Stimulated activated CD4-positive, alpha-beta T cell treated with anti-CD3 and anti-CD28 coated beads, Interleukin-4, amount 100 ng/mL, for 48 hours (primary cell): ENCODE results near the gene METAP1D.

Source experiments
- DNase-seq, 2 donors: peaks; one replicate each; pipeline ENCODE4 v3.0.0-alpha.2; 2020; ENCODE audit warnings: low read depth in 2 of 2

METAP1D gene

DNA sequence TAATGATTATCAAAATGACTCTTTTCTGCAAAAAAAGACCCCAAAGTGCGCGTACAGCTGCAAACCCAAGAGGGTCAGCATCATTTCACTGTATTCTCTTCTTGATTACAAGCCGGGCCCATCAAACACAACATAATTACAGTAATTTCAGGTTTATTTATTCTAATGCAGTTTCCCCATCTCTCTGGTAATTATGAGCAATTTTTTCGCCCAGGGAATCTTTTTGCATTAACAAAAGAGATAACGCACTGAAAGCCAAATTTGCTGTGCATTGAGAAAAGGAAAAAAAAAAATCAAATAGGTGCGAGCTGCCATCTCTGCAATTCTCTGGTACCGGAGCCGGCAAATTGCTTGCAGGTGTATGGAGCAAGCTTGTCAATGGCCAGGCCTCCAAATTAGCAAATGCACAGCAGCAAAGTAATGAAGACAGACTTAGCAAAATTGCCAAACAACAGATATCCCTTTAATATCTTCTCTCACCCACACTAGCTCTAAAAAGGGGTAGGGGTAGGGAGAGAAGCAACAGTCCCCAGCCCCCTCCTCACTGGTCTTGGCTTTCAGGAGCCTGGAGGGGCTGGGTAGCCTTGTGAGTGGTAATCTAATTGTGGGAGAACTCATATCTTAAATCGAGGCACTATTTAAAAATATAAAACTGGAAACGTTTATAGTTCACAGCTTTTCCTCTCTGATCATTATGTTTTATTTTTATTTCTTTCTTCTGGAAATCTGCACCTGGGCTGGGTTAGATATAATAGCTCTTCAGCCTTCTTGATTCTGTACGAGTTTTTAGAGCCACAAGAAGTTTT, 92.2 kb downstream of the METAP1D start:
- DNase-seq, result no peak

GRCh38 chr2:172092716-172093415, 93.1 kb downstream of the METAP1D start:
- DNase-seq, result no peak

DNA sequence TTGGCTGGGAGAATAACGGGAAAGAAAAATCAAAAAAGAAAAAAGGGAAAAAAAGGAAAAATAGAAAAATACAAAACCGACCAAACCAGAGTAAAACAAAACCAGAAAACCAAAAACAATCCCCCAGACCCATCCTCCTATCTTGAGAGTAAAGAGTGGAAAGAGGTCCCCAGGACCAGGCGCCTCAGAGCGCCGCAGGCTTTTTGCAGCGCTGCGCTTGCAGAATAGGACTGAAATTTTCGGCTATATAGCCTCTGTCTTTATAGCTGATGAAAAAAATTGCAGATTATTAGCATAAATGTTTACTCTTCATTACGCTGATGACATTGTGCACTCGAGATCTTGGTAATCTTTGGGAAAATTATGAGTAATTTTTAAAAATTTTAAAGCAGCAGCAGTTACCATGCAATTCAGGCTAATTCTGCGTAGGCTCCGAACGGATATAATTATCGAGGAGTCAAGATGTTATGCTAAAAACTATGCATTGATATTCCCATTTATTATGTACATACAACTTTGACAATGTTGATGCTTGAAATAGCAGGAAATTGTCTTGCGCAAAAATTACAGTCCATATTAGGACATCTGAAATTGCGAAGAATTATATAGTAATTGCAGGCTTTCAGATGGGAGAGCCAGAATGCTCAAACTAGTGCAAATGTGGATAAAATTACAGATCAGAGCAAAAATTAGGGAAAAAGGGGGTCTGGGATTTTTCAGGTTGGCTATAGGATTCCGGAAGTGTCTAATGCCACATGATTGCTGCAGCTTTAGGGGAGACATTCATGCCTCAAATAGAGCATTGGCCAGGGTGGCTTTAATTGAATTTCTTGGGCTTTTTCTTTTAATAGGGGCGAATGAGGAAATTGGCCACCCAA, 93.9 kb downstream of the METAP1D start:
- no peak for DNase-seq

GRCh38 chr2:172094294-172095145, 94.8 kb downstream of the METAP1D start:
- no peak for DNase-seq

DNA sequence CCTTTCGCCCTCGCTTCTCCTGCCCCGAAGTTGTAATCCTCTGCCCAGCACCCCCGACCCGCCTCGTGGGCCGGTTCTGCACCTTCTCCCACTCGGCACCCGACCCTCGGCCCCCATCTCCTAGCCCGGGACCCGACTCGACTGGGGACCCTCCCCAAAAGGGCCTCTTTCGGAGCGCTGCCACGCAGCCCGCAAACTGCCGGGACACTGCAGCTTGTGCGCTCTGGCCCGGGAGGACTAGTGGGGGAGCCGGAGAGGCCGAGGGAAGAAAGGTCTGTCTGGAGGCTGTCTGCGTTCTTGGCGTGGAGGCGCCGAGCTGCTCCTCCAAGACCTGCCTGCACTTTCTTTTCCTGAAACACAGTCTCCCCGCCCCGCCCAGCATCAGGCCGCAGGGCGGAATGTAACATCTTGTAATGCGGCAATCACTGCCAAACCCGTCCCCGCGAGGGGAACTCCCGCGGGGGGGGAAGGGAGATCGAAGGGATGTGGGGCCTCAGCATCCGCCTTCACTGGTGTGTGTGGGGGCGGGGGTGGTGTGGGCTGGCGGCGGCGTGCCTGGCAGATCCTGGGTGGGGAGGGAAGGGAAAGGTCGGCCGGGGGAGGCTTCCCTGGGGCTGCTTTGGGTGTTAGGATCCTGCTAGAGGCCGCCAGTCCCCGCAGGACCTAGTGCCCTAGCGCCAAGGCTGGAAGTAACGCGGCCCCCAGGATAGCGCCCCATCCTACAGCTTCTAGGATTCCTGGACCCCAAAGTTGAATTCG, 95.6 kb downstream of the METAP1D start:
- DNase-seq, result no peak

DNA sequence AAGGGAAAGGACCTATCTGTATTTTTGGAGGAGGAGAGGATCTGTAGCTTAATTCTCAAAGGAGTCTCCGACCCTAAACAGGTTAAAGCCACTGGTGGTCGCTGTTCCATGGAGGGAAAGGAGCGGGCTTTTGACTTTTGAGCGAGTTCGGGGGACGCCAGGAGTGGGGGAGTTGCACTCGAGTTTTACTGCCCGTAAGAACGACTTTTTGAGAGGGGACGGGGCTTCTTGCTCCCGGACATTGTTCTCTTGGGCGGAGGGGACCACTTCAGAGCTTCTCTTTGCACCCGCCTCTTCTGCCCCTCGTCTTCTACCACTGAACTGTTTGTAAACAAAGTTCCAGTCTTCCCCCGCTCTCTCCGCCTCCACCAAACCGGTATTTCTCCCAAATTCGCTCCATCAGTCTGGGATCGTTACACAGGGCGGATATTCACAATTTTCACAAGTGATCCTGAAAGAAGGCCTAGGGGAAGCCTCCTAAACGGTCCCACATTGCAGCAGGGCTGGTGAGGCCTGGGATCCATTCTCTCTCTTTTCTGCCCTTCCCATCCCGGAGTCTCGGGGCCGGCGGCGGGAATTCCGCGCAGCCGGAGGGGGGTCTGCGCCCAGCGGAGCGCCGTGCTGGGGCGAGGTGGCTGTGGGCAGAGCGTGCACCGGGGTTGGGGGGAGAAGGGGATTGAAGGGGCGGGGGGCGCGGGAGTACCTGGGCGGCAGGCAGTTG, 96.3 kb downstream of the METAP1D start:
- DNase-seq, result no peak

DNA sequence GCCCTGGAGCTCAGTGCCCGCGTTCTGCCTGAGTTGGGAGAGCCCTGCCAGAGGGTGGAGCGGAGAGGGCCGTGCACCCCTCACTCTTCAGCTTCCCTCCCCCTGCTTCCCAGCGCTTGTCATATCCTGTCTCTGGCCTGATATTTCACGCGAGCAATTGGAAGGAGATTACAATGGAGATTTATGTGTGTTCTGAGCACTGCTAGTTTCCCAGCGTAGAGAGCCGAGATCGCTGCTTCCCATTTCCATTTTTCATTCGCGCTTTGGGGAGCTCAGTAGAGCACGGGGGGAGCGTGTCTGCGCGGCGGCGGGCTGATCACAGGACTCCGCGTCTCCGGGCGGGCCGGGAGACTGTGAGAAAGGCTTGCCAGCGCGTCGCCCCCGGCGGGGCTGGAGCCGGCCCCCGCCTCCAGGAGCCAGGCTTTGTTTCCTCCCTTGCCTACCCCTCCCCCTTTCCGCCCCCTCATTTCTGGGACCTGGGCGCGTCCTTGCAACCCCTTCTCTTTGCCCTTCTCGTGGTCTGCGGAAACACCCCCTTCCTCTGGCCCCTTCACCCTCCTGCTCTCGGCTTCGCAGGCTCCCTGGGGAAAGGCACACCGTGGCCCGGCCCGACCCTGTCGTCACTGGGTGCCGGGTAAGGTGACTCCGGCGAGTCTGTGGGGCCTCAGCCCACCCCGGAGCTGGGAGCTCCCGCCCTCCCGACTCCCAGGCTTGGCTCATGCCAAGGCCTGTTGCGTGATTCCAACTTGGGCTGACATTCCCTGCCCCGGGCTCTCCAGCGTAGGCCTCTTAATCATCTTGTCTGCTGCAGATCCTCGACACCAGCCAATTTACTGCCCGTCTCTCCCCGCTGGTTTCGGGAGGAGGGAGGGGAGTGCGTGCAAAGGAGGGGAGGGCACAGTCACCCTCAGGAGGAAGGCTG, 97.1 kb downstream of the METAP1D start:
- DNase-seq, result no peak

DNA sequence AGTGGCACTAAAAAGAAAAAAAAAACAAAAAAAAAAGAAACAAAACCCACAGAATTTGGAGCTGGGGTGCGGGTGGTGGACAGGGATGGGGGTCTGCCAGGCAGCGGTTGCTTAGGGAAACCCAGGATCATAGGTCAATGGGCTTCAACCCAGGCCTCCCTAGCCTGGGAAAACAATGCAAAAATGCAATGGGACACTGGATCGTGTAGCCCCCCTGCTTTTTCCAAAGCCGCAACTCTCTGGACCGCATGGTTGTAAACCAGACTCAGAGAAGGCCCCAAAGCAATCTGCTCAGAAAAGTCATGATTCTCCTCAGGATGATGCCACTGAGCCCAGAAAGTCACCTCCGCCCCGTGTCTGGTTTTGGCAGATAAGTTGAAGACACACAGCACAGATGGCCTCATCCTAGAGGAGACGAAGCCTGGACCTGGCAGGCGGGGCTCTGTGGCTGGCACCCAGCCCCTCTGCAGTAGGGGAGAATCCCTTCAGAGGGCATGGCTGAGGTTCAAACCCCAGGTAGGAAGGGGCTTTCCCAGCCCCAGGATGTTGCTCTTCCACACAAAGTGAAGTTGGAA, 97.9 kb downstream of the METAP1D start:
- DNase-seq, result no peak

- no peak for DNase-seq
Observed at GRCh38 chr2:172098287-172098649, 98.5 kb downstream of the METAP1D start.

DNA sequence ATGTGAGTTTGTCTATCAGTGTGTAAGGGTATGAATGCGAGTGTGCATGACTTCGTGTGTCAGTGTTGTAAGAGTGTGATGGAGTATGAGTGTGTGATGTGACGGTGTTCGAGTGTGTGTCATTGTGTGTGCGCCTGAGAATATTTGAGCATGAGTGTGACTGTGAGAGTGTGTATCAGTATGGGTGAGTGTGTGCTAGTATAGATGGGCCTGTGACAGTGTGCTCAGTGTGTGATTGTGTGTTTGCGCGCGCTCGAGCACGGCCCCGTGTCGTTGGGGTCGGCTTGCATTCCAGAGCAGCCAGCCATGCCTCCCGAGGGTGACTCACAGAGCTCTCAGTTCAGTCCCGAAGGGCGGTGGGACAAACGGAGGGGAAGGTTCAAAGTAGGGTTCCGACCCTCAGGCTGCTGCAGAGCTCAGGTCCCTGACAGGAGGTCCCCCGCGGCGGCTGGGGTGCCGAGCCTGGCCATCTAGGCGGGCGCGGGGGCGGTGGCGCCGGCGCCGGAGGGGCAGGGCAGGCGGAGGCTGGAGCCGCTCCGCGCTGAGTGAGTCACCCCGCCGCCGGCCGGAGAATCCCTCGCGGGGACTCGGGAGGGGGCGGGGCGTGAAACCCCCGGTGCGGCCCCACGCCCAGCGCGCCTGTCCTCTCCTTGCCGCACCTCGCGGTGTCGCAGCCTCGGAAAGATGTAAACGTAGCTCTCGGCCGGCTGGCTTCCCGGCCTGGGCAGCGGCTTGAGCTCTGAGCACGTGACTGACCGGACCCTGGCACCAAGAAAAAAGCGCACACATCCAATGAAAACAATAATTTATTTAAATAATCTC, 99.1 kb downstream of the METAP1D start:
- no peak for DNase-seq

DNA sequence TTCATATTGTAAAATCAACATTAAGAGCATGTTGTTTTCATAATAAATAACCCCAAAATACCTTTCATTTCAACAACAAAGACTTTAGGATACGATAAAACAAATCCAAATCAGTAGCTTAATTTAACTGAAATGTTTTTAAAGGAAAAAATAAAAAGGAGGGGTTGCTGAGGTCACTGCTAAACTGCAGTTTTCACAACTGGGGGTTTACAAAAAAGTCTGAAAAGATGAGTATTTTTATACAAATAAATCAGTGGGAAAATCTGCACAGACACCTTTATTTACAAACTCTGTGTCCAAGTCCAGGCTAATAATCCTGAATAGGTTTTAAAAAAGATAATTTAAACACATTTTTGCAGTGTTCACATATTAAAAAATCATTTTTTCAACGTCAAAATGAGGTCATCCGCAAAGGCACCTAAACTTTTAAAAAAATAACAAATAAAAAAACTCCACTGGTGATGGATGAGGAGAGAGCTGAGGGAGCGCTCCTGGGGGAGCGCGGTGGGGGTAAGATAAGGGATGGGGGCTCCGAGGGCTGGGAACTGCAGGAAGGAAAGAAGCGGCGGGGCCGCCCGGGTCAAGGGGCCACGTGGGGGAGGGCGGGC, 99.8 kb downstream of the METAP1D start:
- no peak for DNase-seq

- DNase-seq, result no peak
Observed at GRCh38 chr2:172100080-172100934, 100.6 kb downstream of the METAP1D start.

DNA sequence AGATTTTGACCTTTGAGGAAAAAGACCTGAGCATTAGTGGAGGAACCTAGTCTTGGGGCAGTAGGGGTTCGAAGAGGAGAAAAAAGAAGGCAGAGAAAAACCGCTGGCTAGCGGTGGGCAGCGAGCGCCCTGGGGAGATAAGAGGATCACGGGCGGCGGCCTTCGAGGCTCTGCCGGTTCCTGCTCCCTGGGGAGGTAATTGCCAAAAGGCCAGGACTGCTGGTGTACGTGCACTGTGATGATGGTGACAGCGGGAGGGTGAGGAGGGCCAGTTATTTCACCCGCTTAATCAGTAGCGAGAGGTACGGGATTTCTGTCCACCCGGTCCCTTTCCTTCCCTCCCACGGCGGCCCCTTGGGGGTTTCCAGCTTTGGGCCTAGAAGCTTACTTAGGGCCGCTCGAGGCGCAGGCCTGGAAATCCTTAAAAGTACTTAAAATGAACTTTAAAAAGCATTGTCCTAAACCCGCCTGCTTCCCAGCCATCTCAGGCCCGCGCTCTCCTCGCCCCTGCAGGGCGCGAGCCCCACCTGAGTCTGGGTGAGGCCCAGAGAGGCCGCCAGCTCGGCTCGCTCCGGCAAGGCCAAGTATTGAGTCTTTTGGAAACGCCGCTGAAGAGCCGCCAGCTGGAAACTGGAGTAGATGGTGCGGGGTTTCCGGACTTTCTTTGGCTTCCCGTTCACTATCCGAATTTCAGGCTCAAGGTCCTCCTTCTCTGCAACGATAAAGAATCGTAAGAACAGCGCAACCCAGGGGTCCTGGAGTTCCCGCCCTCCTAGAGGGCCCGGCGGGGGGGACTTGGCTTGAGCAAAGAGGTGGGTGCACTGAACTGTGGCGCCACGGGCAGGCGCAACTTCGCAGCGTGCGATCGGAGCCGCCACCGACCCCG, 101.4 kb downstream of the METAP1D start:
- no peak for DNase-seq

DNA sequence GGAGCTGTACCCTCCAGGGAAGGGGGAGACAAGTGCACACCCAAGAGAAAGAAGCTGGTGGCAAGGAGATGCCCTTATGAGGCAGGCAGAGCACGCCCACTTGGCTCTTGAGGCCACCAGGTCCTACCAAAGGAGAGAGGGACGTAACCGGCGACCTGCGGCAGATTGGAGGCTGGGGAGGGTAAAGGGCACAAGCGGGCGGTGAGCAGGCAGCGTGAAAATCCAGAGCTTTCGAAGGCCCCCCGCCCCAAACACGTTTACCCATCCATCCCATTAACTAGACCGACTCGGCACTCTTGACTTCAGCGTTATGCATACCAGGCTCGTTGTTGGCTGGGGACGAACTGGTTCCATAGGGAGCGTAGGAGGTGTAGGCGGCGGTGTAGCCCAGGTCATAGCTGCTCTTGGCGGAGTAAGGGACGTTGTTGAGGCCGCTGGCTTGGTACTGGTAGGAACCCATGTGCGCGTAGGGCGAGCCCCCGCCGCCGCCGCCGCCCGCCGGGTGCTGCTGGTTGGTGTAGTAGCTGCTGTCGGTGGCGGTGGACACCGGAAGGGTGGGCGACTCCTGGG, 102.2 kb downstream of the METAP1D start:
- no peak for DNase-seq
